HepG2 (cell line): ENCODE measurements around the gene FSCN2. TPM values are rescaled to one million over a fixed set of nuclear protein-coding genes. Genes with fewer than 3 reads are reported as not detected.
"Not testable (repeated sequence)": the region's sequence is repeated elsewhere in the genome, so short reads cannot be mapped to it uniquely, and the experiment has no call there.

ENCODE experiments used
- ATAC-seq: fragments of 200-7000 bp; cut with Tn5 transposase; 3 replicates; pipeline ENCODE4 v1.9.1; 2020; ENCODE audit warnings: mild to moderate bottlenecking, moderate library complexity
- BruUV-seq: library from RNA; stranded (reverse); fragments of 400-500 nt; replicated peaks from 2 replicates; lab custom pipeline; 2021; lab: Mats Ljungman, UMichigan
- CTCF ChIA-PET: fragments of 300-600 bp; formaldehyde crosslinking; extraction: SDS; loops from one replicate; lab custom pipeline; 2021; ENCODE audit warnings: low total read pairs, inconsistent platforms, low intra/inter-chr PET ratio; lab: Yijun Ruan, JAX
- POLR2A ChIA-PET: fragments of 350-600 bp; sonication (Branson Sonifier 250); formaldehyde crosslinking; loops from one replicate; lab custom pipeline; 2020; ENCODE audit warnings: antibody characterized with exemption, inconsistent platforms; lab: Yijun Ruan, JAX
- DNase-seq: peaks from one replicate; pipeline ENCODE4 v3.0.0-alpha.2; 2015; ENCODE audit warnings: low spot score
- FAIRE-seq: peaks from 3 replicates; lab custom pipeline; 2011; peaks lifted over from hg19 to GRCh38; lab: Jason Lieb, UNC
- H2AFZ ChIP-seq: one replicate; pipeline ENCODE4 v1.6.1; 2011; ENCODE audit warnings: low read length, inconsistent platforms
- H3K27ac ChIP-seq: fragments of 300-600 bp; 3 replicates; pipeline ENCODE4 v1.8.0; 2011; ENCODE audit warnings: mixed run types, mild to moderate bottlenecking, mixed read lengths, low read length, inconsistent platforms; ENCODE audit not compliant: insufficient read depth; ENCODE audit errors: extremely low read length
- H3K27me3 ChIP-seq, 2 experiments: fragments of 200-600 bp in 1 of 2; 2 replicates in 1 of 2; 3 replicates in 1 of 2; pipeline versions ENCODE4 v1.6.0 to v1.8.0; 2011; ENCODE audit warnings: low read length in 2 of 2, mild to moderate bottlenecking in 2 of 2, moderate library complexity in 2 of 2, inconsistent platforms in 1 of 2; ENCODE audit not compliant: insufficient read depth in 2 of 2, control insufficient read depth in 1 of 2
- H3K36me3 ChIP-seq, 2 experiments: fragments of 200-600 bp in 1 of 2; replicated peaks in 1 of 2; 2 replicates in 1 of 2; 3 replicates in 1 of 2; pipeline versions ENCODE4 v1.5.1 to v1.8.0; 2011; ENCODE audit warnings: low read length in 2 of 2, inconsistent platforms in 1 of 2; ENCODE audit not compliant: insufficient read depth in 2 of 2, control insufficient read depth in 1 of 2
- H3K4me1 ChIP-seq: 2 replicates; pipeline ENCODE4 v1.5.1; 2012; ENCODE audit warnings: low read length, inconsistent platforms; ENCODE audit not compliant: insufficient read depth
- H3K4me2 ChIP-seq: 2 replicates; pipeline ENCODE4 v1.6.0; 2011; ENCODE audit warnings: low read depth, low read length, inconsistent platforms
- H3K4me3 ChIP-seq, 3 experiments: fragments of 200-600 bp in 1 of 3; sonication (generic), shearing (Covaris generic) in 1 of 3; replicated peaks in 1 of 3; 2 replicates each; pipeline ENCODE4 v1.5.1; 2011 to 2016; ENCODE audit warnings: low read length in 3 of 3, inconsistent platforms in 2 of 3, low read depth in 2 of 3, mild to moderate bottlenecking in 2 of 3, control low read depth in 1 of 3, mixed read lengths in 1 of 3; ENCODE audit not compliant: insufficient read depth in 1 of 3
- H3K79me2 ChIP-seq: one replicate; pipeline ENCODE4 v1.6.1; 2011; ENCODE audit warnings: low read length, inconsistent platforms; ENCODE audit not compliant: insufficient read depth
- H3K9ac ChIP-seq: 2 replicates; pipeline ENCODE4 v1.6.0; 2011; ENCODE audit warnings: mild to moderate bottlenecking, low read depth, low read length, inconsistent platforms; ENCODE audit not compliant: insufficient read depth
- H3K9me3 ChIP-seq: 2 replicates; pipeline ENCODE4 v1.5.1; 2012; ENCODE audit warnings: mild to moderate bottlenecking, low read length
- H4K20me1 ChIP-seq: 2 replicates; pipeline ENCODE4 v1.6.0; 2011; ENCODE audit warnings: inconsistent platforms, mild to moderate bottlenecking, low read length, moderate library complexity; ENCODE audit not compliant: insufficient read depth
- ATF7 ChIP-seq, 2 experiments: fragments of 450-650 bp in 1 of 2; sonication (generic) in 1 of 2; formaldehyde crosslinking in 1 of 2; IDR thresholded peaks; 2 replicates each; pipeline versions ENCODE4 v1.4.0 to v1.6.1; 2016 to 2020; ENCODE audit warnings: antibody characterized with exemption in 1 of 2, mild to moderate bottlenecking in 1 of 2, missing genetic modification reagents in 1 of 2
- ATM ChIP-seq: fragments of 450-650 bp; IDR thresholded peaks from 2 replicates; pipeline ENCODE4 v1.7.1; 2017; ENCODE audit warnings: mild to moderate bottlenecking, borderline replicate concordance
- CREB1 ChIP-seq, 2 experiments: fragments of 450-650 bp in 1 of 2; IDR thresholded peaks; 2 replicates each; pipeline ENCODE4 v1.6.1; 2016 to 2017; ENCODE audit warnings: control low read depth in 1 of 2, mild to moderate bottlenecking in 1 of 2, missing compliant biosample characterization in 1 of 2, missing genetic modification characterization in 1 of 2
- FOXA1 ChIP-seq, 2 experiments: fragments of 450-650 bp in 1 of 2; sonication (generic) in 1 of 2; formaldehyde crosslinking in 1 of 2; IDR thresholded peaks; 2 replicates each; pipeline versions ENCODE4 v1.4.0 to v1.6.1; 2016 to 2020; ENCODE audit warnings: missing genetic modification reagents in 1 of 2
- IKZF1 ChIP-seq: fragments of 450-650 bp; IDR thresholded peaks from 2 replicates; pipeline ENCODE4 v1.7.1; 2016
- NBN ChIP-seq: fragments of 450-650 bp; conservative IDR thresholded peaks from 2 replicates; pipeline ENCODE4 v1.6.1; 2017
- PHB2 ChIP-seq: fragments of 450-650 bp; IDR thresholded peaks from 2 replicates; pipeline ENCODE4 v1.6.1; 2018; ENCODE audit not compliant: partially characterized antibody
- SOX6 ChIP-seq, 2 experiments: fragments of 450-650 bp in 1 of 2; sonication (generic) in 1 of 2; formaldehyde crosslinking in 1 of 2; IDR thresholded peaks; 2 replicates each; pipeline versions ENCODE4 v1.4.0 to v1.6.1; 2017 to 2020; ENCODE audit warnings: antibody characterized with exemption in 1 of 2, mild to moderate bottlenecking in 1 of 2, missing genetic modification reagents in 1 of 2
- ZNF207 ChIP-seq: fragments of 450-650 bp; IDR thresholded peaks from 2 replicates; pipeline ENCODE4 v1.6.1; 2016; ENCODE audit warnings: antibody characterized with exemption, borderline replicate concordance
- WGBS: methylation state at CpG from one replicate; pipeline ENCODE4 v1.1.6; 2017; ENCODE audit warnings: low lambda C conversion rate; 5-methylcytosine and 5-hydroxymethylcytosine counted together
- in situ Hi-C: cut with HindIII; loops from 2 replicates; pipeline ENCODE4 v1.10.0; 2017; ENCODE audit warnings: low pct_unique_long_range_greater_than_20kb; ENCODE audit not compliant: extremely low pct_ligation_motif_present
- intact Hi-C: fragments of 100-400 bp; cut with micrococcal nuclease; formaldehyde crosslinking; loops from one replicate; pipeline ENCODE4 v1.10.0; 2022; ENCODE audit not compliant: unreplicated experiment
- polyA plus RNA-seq, 8 experiments: library from polyadenylated mRNA; depleted of rRNA in 3 of 8; stranded (reverse) in 7 of 8; unstranded in 1 of 8; fragments of >200 nt; fragmentation: Illumina TruSeq in 4 of 8; extraction: Trizol in 4 of 8; gene quantifications; 2 replicates each; pipeline versions ENCODE4 v1.2.1 to v1.2.3, GENCODE V29; 2011 to 2016; ENCODE audit warnings: low read depth in 4 of 8, missing spikeins in 1 of 8, mixed read lengths in 1 of 8; ENCODE audit not compliant: insufficient read depth in 1 of 8
- total RNA-seq, 5 experiments: library from RNA; depleted of rRNA; stranded (reverse); fragments of >200 nt; fragmentation: Illumina TruSeq; extraction: Trizol; gene quantifications; 2 replicates each; pipeline ENCODE4 v1.2.3, GENCODE V29; 2016; ENCODE audit warnings: low read depth in 1 of 5
- TF ChIP-seq, protein P1 (sequence below): fragments of 450-650 bp; IDR thresholded peaks from 2 replicates; pipeline ENCODE4 v1.6.1; 2017
- TF ChIP-seq, protein P2 (sequence below): fragments of 450-650 bp; IDR thresholded peaks from 2 replicates; pipeline ENCODE4 v1.6.1; 2016

The FSCN2 gene
- total and polyA plus RNA-seq, 2 of the 13 experiments (the other 11 are each of a cell fraction or from before 2014, with no cell fraction given), result 0.09 TPM; not detected in 1

DNA sequence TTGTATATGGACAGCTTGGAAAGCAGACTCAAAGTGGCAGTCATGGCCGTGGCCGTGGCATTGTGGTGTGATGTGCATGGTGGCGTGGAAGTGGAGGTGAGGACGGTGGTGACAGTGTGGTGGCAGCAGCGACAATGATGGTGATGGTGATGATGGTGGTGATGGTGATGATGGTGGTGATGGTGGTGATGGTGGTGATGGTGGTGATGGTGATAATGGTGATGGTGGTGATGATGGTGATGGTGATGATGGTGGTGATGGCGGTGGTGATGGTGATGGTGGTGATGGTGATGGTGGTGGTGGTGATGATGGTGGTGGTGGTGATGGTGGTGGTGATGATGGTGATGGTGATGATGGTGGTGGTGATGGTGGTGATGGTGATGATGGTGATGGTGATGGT, 2.8 kb downstream of the FSCN2 start:
- intact Hi-C loops, ATAC-seq: not testable (repeated sequence)

DNA sequence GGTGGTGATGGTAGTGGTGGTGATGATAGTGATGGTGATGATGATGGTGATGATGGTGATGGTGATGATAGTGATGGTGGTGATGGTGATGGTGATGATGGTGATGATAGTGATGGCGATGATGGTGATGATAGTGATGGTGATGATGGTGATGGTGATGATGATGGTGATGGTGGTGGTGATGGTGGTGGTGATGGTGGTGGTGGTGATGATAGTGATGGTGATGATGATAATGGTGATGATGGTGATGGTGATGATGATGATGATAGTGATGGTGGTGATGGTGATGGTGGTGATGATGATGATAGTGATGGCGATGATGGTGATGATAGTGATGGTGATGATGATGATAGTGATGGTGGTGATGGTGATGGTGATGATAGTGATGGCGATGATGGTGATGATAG, 3.8 kb downstream of the FSCN2 start:
- H4K20me1 ChIP-seq; ATAC-seq; CTCF ChIA-PET; H3K4me3 ChIP-seq; H3K79me2 ChIP-seq; H3K36me3 ChIP-seq; TF ChIP-seq FOXA1, ATF7, CREB1, SOX6 (CRISPR knock-in tag; IDR thresholded peaks at IDR 0.05): not testable (repeated sequence)
- TF ChIP-seq PHB2 (peak; percentile 25), FOXA1 (IDR thresholded peaks at IDR 0.05) (peak; percentile 46; the same call in 1 of the 2 replicates), NBN (0 out of 2 replicates have a peak, but pooled peaks have one; percentile 27), IKZF1 (peak; percentile 81), ATF7 (IDR thresholded peaks at IDR 0.05) (peak; percentile 43; the same call in 1 of the 2 replicates), ATM (0 out of 2 replicates have a peak, but pooled peaks have one; percentile 37), CREB1 (IDR thresholded peaks at IDR 0.05) (peak; percentile 95), SOX6 (IDR thresholded peaks at IDR 0.05) (peak; percentile 84; the same call in 1 of the 2 replicates)
- TF ChIP-seq, protein P1, sequence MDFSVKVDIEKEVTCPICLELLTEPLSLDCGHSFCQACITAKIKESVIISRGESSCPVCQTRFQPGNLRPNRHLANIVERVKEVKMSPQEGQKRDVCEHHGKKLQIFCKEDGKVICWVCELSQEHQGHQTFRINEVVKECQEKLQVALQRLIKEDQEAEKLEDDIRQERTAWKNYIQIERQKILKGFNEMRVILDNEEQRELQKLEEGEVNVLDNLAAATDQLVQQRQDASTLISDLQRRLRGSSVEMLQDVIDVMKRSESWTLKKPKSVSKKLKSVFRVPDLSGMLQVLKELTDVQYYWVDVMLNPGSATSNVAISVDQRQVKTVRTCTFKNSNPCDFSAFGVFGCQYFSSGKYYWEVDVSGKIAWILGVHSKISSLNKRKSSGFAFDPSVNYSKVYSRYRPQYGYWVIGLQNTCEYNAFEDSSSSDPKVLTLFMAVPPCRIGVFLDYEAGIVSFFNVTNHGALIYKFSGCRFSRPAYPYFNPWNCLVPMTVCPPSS, result 0 out of 2 replicates have a peak, but pooled peaks have one; percentile 55
- TF ChIP-seq, protein P2, sequence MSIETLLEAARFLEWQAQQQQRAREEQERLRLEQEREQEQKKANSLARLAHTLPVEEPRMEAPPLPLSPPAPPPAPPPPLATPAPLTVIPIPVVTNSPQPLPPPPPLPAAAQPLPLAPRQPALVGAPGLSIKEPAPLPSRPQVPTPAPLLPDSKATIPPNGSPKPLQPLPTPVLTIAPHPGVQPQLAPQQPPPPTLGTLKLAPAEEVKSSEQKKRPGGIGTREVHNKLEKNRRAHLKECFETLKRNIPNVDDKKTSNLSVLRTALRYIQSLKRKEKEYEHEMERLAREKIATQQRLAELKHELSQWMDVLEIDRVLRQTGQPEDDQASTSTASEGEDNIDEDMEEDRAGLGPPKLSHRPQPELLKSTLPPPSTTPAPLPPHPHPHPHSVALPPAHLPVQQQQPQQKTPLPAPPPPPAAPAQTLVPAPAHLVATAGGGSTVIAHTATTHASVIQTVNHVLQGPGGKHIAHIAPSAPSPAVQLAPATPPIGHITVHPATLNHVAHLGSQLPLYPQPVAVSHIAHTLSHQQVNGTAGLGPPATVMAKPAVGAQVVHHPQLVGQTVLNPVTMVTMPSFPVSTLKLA, result peak; percentile 25
- TF ChIP-seq, all 625 proteins: peak for 10; not testable (repeated sequence) for 615
- Histone ChIP-seq H3K9me3 (peaks cover 15% of the 10 kb centered on the region; the same call in 1 of the 2 replicates), H3K4me1 (peaks cover 24% of the 10 kb centered on the region), H3K27me3 (peaks cover 16 to 35% of the 10 kb centered on the region in 2 experiments)
- in situ Hi-C loops, H3K27ac ChIP-seq, DNase-seq, H3K9ac ChIP-seq, H3K4me2 ChIP-seq, H2AFZ ChIP-seq, POLR2A ChIA-PET, intact Hi-C loops, BruUV-seq: not testable (repeated sequence)
- peak; percentile 37 for FAIRE-seq
- WGBS, result 95% methylated on average over 3 of the region's 3 CpGs

More for the DNA sequence above, 2.8 kb downstream of the FSCN2 start:
- H3K4me3 ChIP-seq; H3K36me3 ChIP-seq; in situ Hi-C loops; CTCF ChIA-PET; DNase-seq; H3K4me2 ChIP-seq; H3K9ac ChIP-seq; H2AFZ ChIP-seq; H3K79me2 ChIP-seq; POLR2A ChIA-PET; H3K27ac ChIP-seq; H4K20me1 ChIP-seq; BruUV-seq; FAIRE-seq; TF ChIP-seq CREB1 (CRISPR knock-in tag; IDR thresholded peaks at IDR 0.05): not testable (repeated sequence)
- Histone ChIP-seq H3K9me3 (peaks cover 15% of the 10 kb centered on the region; the same call in 1 of the 2 replicates), H3K27me3 (peaks cover 18 to 43% of the 10 kb centered on the region in 2 experiments), H3K4me1 (peaks cover 24% of the 10 kb centered on the region)
- 0 out of 2 replicates have a peak, but pooled peaks have one; percentile 40 for TF ChIP-seq ZNF207
- peak; percentile 74 for TF ChIP-seq CREB1 (IDR thresholded peaks at IDR 0.05)
- WGBS, result 74% methylated on average over 6 of the region's 6 CpGs
